NCI-H2107 treated with DMSO at 0.1 percent for 48 hours (cell line): Measurements from ENCODE around the gene MRPL18.

Experiments
- DNase-seq: peaks from one replicate; lab custom pipeline; 2025; ENCODE audit not compliant: unreplicated experiment; lab: John Stamatoyannopoulos, UW

MRPL18 gene

DNA sequence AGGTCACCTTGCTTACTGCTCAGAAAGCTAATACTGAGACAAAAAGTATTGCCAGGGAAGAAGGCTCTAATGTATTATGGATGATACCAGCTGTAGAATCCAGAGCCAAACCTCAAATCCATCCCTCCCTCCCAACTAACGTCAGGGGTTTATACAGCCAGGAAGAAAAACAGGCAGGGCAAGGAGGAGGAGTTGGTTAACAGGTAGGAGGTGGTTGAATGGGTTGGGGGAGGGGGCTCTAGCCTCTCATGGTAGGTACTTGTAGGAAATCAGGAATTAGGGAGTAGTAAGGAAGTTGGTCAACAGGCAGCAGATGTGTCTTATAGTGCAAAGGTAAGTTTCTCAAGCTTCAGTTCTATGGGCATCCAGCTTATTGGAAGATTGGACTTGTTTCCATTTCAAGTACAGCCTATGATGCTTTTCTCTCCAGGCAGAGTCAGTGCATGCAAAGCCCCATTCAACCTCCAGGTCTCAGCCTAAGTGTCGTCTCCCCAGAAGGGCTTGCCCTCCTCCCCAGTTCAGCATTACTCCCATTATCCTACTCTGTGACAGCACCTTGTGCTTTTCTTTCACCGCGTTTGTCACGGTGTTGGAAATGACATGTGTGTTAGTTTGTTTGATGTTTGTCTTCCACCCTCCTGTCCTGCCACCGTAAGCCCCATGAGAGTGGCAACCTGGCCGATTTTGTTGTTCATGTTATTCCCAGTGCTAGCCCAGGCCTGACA lies 47.9 kb downstream of the MRPL18 start:
- DNase-seq, result no peak

- DNase-seq, result no peak
These were observed 51.8 kb downstream of the MRPL18 start for GRCh38 chr6:159842035-159842434.

- peak; percentile 85 for DNase-seq
These were observed 54.7 kb downstream of the MRPL18 start for GRCh38 chr6:159844737-159845645.
